Epithelial cell of esophagus (primary cell): Measurements from ENCODE around the gene SLC36A1.
A peak's percentile ranks its signal among the peaks of the same experiment; 100 is the strongest.

Experiments used
- DNase-seq: peaks from one replicate; pipeline ENCODE4 v3.0.0; 2010; ENCODE audit warnings: low read depth
- H3K4me3 ChIP-seq: 2 replicates; pipeline ENCODE4 v1.5.1; 2011; ENCODE audit warnings: mild to moderate bottlenecking, low read length, control low read depth
- TF ChIP-seq, protein P1 (sequence below): IDR thresholded peaks from 2 replicates; pipeline ENCODE4 v1.5.1; 2011; ENCODE audit warnings: low read depth, mild to moderate bottlenecking, low read length, control low read depth, inconsistent platforms; ENCODE audit not compliant: insufficient read depth; ENCODE audit errors: missing control alignments

Gene SLC36A1

DNA sequence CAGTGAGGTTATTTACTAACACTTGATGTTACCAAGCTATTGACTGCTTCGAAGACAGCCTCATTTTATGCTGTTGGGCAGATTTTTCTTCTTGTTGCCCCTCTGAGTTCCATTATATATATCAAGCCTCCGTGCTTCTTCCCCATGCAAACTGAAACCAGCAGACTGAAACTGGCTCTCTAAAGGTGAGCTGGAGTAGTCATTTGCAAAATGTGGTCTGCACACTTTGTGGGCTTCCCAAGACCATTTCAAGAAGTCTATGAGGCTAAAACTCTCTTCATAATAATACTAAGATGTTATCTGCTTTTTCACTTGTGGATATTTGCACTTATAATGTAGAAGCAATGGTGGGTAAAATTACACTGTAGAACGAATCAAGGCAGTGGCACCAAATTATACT, 13.9 kb downstream of the SLC36A1 start:
- no peak for DNase-seq
- TF ChIP-seq, protein P1, sequence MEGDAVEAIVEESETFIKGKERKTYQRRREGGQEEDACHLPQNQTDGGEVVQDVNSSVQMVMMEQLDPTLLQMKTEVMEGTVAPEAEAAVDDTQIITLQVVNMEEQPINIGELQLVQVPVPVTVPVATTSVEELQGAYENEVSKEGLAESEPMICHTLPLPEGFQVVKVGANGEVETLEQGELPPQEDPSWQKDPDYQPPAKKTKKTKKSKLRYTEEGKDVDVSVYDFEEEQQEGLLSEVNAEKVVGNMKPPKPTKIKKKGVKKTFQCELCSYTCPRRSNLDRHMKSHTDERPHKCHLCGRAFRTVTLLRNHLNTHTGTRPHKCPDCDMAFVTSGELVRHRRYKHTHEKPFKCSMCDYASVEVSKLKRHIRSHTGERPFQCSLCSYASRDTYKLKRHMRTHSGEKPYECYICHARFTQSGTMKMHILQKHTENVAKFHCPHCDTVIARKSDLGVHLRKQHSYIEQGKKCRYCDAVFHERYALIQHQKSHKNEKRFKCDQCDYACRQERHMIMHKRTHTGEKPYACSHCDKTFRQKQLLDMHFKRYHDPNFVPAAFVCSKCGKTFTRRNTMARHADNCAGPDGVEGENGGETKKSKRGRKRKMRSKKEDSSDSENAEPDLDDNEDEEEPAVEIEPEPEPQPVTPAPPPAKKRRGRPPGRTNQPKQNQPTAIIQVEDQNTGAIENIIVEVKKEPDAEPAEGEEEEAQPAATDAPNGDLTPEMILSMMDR = no peak

DNA sequence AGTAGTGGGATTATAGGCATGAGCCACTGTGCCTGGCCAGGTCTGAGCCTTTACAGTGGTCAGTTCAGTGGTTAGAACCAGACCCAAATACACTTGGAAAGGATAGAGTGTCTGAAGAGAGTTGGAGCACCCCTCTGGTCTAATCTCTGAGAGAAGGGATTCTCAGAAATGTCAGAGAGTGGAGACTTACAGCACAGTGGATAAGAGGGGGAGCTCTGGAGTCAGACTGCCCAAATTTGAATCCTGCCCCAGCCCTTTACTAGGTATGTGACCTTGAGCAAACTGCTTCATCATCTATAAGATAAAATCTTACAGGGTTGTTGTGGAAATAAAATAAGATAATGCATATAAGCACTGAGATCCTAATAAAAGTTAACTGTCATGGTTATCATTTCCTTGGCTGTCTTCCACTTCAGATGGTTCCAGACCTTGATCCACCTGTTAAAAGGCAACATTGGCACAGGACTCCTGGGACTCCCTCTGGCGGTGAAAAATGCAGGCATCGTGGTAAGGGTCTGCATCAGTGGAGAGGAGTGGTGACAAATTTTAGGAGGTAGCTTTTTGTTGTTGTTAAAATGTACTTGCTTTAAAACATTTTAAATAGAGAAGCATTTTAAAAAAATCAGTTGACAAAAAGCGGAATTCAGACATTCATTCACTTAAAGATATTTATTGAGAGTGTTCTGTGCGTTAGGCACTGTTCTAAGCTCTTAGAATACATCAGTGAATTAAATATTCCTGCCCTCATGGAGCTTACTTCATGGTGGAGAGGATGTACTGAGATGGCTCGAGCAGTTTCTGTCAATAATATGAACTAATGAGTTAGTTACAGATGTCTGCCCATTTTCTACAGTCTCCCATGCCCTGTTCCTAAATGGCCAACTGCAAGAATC, 16.0 kb downstream of the SLC36A1 start:
- no peak overlapping the region for H3K4me3 ChIP-seq
- TF ChIP-seq, protein P1 = peak; percentile 51
- DNase-seq = no peak

More for the DNA sequence above, 13.9 kb downstream of the SLC36A1 start:
- no peak overlapping the region for H3K4me3 ChIP-seq

DNA sequence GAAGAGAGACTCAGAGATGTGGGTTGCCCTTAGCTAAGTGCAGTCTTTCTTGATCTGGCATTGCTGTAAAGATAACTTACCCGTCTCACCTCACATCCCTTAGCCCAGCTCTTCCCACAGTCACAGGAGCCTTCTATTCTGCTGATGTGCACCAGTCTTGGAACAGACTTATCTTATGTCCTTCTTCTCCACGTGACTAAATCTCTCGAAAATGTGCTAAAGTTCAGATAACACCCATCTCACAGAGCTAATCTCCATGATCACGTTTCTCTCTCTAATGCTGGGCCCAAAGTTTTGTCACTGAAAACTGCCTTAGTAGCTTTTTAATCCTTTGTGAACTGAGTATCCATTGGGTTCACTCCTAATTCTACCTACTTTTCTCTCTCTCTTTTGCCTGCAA, 16.7 kb downstream of the SLC36A1 start:
- no peak for DNase-seq
- H3K4me3 ChIP-seq = no peak overlapping the region
- TF ChIP-seq, protein P1 = no peak

DNA sequence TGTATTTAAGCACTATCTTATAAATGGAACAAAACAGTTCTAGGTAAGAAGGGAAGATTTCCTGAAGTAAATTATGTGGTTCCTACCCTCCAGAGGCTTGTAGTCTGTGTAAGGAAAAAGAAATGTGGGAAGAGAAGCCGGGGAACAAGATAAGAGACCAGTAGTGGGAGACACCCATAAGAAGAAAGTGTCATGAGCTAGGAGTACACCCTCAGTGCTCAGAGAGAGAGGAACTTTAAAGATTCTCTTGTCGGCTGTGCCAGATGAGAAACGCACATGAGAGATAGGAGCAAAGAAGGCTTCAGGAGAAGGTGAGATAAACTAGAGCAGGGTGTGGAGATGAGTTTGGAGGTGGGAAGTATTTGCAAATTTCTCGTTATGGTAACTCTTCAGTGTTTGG, 18.1 kb downstream of the SLC36A1 start:
- DNase-seq = no peak
- no peak overlapping the region for H3K4me3 ChIP-seq
- TF ChIP-seq, protein P1 = no peak

DNA sequence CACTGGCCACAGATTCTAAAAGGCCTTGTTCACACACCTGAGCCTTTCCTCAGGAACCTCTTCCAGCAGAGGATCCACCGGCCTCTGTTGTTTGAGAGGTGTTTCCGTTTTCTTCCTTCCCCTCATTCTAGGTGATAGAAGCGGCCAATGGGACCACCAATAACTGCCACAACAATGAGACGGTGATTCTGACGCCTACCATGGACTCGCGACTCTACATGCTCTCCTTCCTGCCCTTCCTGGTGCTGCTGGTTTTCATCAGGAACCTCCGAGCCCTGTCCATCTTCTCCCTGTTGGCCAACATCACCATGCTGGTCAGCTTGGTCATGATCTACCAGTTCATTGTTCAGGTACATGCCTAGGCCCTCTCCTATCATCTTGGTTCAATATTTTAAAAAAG, 20.2 kb downstream of the SLC36A1 start:
- H3K4me3 ChIP-seq = no peak overlapping the region
- DNase-seq = no peak
- TF ChIP-seq, protein P1 = no peak

DNA sequence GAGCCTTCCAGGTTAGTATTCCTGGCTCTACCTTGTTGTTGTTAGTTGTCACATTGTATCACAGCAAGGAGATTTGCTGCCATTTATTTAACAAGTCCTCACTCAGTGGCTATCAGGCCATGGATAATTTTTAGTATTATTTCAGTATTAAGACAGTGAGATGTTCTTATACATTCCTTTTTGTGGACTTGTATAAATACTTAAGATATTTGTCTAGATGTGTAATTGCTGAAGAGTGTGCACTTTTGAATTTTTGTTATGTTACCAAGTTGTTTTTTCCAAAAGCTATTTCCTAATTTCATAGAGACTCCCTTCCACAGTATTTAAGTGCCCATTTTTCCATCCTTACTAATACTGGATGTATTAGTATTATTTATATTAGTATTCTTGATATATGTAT, 22.0 kb downstream of the SLC36A1 start:
- no peak overlapping the region for H3K4me3 ChIP-seq
- TF ChIP-seq, protein P1 = no peak
- DNase-seq = no peak

DNA sequence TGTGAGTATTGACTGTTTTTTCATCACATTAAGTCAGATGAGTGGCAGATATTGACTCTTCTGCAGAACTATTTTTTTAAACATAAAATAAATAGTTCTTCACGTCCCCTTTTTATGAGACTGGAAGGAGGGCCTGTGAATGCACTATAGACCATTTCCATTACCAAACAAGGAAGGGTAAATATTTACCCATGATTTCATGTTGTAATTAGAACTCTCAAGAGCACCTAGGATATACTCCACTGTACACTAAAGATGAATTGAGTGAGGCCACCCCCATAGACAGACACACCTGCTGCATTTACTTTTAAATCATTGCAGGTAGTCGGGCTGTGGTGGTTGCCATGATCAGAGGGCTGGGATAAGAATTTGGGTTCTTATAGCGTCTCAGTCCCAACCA, 22.6 kb downstream of the SLC36A1 start:
- no peak for DNase-seq
- H3K4me3 ChIP-seq = no peak overlapping the region
- TF ChIP-seq, protein P1 = no peak
